ENCODE data around the gene NFIA.

The NFIA gene

GRCh38 chr1:61480273-61480935 lies 398.0 kb downstream of the NFIA start:
- no peak for DNase-seq

GRCh38 chr1:61481315-61481715 lies 399.0 kb downstream of the NFIA start:
- no peak for DNase-seq

GRCh38 chr1:61482170-61482734 lies 399.9 kb downstream of the NFIA start:
- no peak for DNase-seq

GRCh38 chr1:61486783-61487536 lies 404.6 kb downstream of the NFIA start:
- DNase-seq: no peak

GRCh38 chr1:61487801-61488200 lies 405.4 kb downstream of the NFIA start:
- DNase-seq: no peak

GRCh38 chr1:61490924-61491323 lies 408.6 kb downstream of the NFIA start:
- DNase-seq: no peak

GRCh38 chr1:61491497-61491896 lies 409.1 kb downstream of the NFIA start:
- DNase-seq: no peak

GRCh38 chr1:61494000-61494399 lies 411.6 kb downstream of the NFIA start:
- no peak for DNase-seq

- no peak for DNase-seq
These were observed 414.1 kb downstream of the NFIA start for GRCh38 chr1:61496501-61496900.

- DNase-seq: no peak
These were observed 414.7 kb downstream of the NFIA start for GRCh38 chr1:61497013-61497412.

GRCh38 chr1:61498342-61498741 lies 416.0 kb downstream of the NFIA start:
- no peak for DNase-seq

- DNase-seq: no peak
These were observed 419.9 kb downstream of the NFIA start for GRCh38 chr1:61501971-61502916.

- DNase-seq: no peak
These were observed 421.9 kb downstream of the NFIA start for GRCh38 chr1:61504305-61504704.

- no peak for DNase-seq
These were observed 422.6 kb downstream of the NFIA start for GRCh38 chr1:61504852-61505390.

GRCh38 chr1:61506236-61506635 lies 423.9 kb downstream of the NFIA start:
- DNase-seq: no peak

GRCh38 chr1:61506944-61507500 lies 424.7 kb downstream of the NFIA start:
- DNase-seq: no peak
